ENCODE results near the gene EPS15.

EPS15 gene

GRCh38 chr1:51494138-51494830, 24.8 kb downstream of the EPS15 start:
- DNase-seq (ENCODE audit: low read depth) = no peak
- no peak overlapping the region for H3K4me3 ChIP-seq (ENCODE audit: low read depth, low read length)
- in situ Hi-C loops (cut with HindIII; ENCODE audit: low sequenced_read_pairs) = no loop called here
- TF ChIP-seq, protein P1, sequence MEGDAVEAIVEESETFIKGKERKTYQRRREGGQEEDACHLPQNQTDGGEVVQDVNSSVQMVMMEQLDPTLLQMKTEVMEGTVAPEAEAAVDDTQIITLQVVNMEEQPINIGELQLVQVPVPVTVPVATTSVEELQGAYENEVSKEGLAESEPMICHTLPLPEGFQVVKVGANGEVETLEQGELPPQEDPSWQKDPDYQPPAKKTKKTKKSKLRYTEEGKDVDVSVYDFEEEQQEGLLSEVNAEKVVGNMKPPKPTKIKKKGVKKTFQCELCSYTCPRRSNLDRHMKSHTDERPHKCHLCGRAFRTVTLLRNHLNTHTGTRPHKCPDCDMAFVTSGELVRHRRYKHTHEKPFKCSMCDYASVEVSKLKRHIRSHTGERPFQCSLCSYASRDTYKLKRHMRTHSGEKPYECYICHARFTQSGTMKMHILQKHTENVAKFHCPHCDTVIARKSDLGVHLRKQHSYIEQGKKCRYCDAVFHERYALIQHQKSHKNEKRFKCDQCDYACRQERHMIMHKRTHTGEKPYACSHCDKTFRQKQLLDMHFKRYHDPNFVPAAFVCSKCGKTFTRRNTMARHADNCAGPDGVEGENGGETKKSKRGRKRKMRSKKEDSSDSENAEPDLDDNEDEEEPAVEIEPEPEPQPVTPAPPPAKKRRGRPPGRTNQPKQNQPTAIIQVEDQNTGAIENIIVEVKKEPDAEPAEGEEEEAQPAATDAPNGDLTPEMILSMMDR (IDR thresholded peaks at IDR 0.05; ENCODE audit: low read depth, low read length, missing control alignments) = no peak

- no peak for DNase-seq (ENCODE audit: low read depth)
- in situ Hi-C loops (cut with HindIII; ENCODE audit: low sequenced_read_pairs) = no loop called here
- TF ChIP-seq, protein P1 (IDR thresholded peaks at IDR 0.05; ENCODE audit: low read depth, low read length, missing control alignments) = no peak
- H3K4me3 ChIP-seq (ENCODE audit: low read depth, low read length) = no peak overlapping the region
Observed at GRCh38 chr1:51491166-51491981, 27.7 kb downstream of the EPS15 start.

- in situ Hi-C loops (cut with HindIII; ENCODE audit: low sequenced_read_pairs) = no loop called here
- no peak for DNase-seq (ENCODE audit: low read depth)
- TF ChIP-seq, protein P1 (IDR thresholded peaks at IDR 0.05; ENCODE audit: low read depth, low read length, missing control alignments) = no peak
- no peak overlapping the region for H3K4me3 ChIP-seq (ENCODE audit: low read depth, low read length)
Observed at GRCh38 chr1:51489472-51489871, 29.6 kb downstream of the EPS15 start.

DNA sequence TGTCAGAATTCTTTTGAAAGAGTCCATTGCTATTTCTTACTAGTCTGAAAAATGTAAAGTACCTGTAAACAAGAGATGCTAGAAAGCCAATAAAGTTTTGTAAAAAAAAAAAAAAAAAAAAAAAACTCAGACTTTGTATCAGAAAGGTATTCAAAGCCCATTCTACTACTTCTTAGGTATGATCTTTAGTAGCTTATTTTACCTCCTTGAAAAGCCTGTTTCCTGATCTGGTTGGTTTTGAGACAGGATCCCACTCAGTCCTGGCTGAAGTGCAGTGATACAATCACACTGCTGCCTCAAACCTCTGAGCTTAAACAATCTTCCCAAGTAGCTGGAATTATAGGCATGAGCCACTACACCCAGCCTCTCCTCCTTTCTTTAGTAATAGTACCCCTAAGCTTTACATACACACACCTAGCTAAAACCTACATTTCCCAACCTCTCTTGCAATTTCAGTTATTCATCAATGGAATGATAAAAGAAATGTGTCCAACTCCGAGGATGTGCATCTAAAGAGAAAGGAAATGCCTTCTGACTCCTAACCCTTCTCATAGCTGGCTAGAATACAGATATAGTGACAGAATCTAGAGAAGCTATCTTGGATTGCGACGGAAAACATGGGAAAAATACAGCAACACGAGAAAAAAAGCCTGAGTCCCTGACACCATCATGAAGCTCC, 30.6 kb downstream of the EPS15 start:
- TF ChIP-seq, protein P1 (IDR thresholded peaks at IDR 0.05; ENCODE audit: low read depth, low read length, missing control alignments) = no peak
- H3K4me3 ChIP-seq (ENCODE audit: low read depth, low read length) = no peak overlapping the region
- in situ Hi-C loops (cut with HindIII; ENCODE audit: low sequenced_read_pairs) = no loop called here
- DNase-seq (ENCODE audit: low read depth) = no peak

DNA sequence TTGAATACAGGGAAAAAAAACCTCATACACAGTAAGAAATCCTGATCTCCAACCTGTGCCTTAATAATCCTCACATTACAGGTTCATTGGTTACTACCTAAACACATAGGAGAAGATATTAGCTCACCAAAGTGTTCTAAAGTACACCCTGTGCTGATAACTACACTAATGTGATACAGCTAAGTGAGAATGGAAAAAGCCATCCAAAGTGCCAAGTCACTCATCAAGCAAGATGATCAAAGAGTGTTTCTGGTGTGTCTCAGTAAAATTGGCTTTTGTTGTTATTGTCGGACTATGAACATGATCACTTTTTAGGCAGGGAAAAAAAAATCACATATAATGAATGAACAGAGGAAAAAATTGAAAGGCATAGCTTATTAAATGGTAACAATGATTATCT, 31.4 kb downstream of the EPS15 start:
- in situ Hi-C loops (cut with HindIII; ENCODE audit: low sequenced_read_pairs) = no loop called here
- DNase-seq (ENCODE audit: low read depth) = no peak
- TF ChIP-seq, protein P1 (IDR thresholded peaks at IDR 0.05; ENCODE audit: low read depth, low read length, missing control alignments) = no peak
- H3K4me3 ChIP-seq (ENCODE audit: low read depth, low read length) = no peak overlapping the region

DNA sequence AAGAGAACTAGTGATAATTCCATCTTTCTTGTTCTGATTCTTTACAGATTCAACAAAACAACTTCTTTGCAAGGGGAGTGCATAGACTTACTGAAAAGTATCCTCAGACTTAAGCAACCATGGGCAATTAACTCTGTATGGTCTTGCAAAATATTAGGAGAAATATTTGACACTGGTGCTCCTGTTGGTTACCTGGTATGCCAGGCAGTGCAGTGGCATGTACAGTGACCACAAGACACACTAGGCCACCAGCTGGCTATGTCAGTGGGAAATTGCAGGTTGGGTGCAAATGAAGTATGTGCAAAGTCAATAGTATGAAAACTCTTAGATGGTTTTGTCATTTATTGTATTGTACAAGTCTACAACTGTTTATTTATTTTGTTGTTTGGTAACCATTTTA, 34.5 kb downstream of the EPS15 start:
- DNase-seq (ENCODE audit: low read depth) = no peak
- no peak overlapping the region for H3K4me3 ChIP-seq (ENCODE audit: low read depth, low read length)
- in situ Hi-C loops (cut with HindIII; ENCODE audit: low sequenced_read_pairs) = no loop called here
- TF ChIP-seq, protein P1 (IDR thresholded peaks at IDR 0.05; ENCODE audit: low read depth, low read length, missing control alignments) = no peak
